LNCAP (cell line): Measurements from ENCODE around the gene SYT6.

Experiments
- TF ChIP-seq, protein P1 (sequence below): fragments of 450-650 bp; IDR thresholded peaks from 2 replicates; pipeline ENCODE4 v1.5.1; 2017; ENCODE audit warnings: mild to moderate bottlenecking

The SYT6 gene

DNA sequence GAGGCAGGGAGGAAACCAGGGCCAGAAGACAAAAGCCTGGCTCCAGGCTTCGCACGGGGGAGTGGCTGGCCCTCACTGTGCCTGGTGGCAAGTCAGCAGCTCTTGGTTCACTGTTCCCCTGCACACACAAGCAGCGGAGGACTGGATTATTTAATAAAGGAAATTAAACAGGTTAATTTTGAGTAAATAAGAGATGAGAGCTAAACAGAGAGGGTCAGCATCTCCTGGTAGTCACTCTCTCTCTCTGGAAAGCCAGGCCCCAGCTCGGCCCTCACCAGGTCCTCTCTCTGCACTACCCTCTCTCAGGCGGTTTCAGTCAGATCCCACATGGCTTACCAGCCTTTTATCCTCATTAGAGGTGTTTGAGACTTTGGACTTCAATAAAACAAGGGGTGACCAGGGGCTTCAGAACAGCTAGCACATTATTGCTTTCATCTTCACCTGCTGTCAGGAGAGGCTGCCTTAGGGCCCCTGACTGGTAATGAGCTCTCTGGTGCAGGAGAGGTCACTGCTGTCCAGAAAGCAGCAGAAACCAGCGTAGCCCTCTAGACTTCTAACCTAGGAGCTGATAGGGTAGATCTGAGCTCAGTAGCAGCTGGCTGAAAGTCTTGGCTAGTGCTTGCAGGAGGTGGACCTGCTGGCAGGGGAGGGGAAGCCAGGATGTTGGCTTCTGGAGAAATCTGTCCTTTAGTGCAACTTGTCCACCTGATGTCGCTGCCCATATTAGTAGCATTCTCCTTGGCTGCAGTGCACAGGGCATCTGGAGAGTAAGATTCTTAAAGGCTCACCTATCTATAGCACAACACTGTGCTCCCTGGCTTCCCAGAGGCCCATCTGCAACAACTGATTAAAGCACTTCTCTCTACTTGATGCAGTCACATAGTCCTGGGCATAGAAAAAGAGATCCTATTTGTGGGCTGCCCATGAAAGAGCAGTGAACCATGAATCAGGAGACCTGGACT, 45.9 kb downstream of the SYT6 start:
- TF ChIP-seq, protein P1, sequence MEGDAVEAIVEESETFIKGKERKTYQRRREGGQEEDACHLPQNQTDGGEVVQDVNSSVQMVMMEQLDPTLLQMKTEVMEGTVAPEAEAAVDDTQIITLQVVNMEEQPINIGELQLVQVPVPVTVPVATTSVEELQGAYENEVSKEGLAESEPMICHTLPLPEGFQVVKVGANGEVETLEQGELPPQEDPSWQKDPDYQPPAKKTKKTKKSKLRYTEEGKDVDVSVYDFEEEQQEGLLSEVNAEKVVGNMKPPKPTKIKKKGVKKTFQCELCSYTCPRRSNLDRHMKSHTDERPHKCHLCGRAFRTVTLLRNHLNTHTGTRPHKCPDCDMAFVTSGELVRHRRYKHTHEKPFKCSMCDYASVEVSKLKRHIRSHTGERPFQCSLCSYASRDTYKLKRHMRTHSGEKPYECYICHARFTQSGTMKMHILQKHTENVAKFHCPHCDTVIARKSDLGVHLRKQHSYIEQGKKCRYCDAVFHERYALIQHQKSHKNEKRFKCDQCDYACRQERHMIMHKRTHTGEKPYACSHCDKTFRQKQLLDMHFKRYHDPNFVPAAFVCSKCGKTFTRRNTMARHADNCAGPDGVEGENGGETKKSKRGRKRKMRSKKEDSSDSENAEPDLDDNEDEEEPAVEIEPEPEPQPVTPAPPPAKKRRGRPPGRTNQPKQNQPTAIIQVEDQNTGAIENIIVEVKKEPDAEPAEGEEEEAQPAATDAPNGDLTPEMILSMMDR: no peak

DNA sequence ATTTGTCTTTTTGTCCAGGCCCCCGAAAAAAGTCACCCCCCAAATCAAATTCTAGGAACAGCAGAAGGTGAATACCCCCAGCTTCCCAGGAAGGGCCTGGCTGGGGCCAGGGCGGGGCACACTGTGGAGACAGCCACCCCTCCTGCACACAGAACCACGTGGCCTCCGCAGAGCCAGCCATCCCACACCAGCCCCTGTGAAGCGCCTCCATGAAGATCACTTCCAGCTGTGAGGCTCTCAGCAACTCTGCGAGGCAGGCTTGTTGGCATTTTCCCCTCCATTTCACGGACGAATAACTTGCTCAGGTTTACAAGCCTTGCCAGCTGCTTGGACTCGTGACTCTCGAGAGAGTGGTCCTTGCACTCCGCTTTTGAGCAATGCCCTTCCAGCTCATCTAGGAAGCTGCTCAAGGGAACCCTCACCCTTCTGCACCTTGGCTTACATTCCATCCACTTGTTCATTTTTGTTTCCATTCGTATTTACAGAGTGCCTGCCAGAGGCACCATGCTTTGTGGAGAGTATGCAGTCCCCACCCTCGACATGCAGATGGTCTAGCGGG, 48.2 kb downstream of the SYT6 start:
- TF ChIP-seq, protein P1: no peak

DNA sequence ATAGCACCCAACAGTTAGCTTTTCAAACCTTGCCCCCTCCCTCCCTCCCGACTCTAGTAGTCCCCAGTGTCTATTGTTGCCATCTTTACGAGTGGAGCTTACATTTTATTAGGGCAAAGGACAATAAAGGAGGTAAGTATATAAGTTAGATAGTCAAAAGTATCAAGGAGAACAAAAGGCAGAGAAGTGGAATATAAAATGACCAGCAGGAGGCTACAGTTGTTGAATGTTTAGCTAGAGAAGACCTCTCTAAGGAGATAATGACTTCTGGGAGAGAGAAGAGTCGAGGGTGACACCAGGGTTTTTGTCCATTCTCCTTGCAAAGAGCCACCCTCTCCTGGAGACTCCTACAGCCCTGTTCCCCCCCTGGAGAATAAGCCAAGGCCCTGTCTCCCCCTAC, 48.7 kb downstream of the SYT6 start:
- TF ChIP-seq, protein P1: no peak

DNA sequence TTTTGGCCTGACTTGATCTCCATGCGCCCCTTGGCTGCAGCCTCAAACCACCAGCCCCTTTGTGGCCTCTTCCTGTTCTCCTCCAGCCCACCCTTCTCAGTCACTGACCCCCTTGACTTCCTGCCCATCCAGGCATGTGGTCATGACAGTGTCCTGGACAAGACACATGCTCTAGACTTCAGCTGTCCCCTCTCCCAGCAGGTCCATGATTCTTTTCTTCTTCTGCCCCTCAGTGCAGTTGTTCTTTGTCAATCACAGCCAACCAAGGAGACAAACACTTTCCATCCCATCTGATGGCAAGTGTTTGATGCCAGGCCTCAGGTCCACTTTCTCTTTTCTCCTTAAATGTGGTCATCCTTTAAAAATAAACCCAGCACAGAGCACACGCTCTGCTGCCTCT, 49.7 kb downstream of the SYT6 start:
- TF ChIP-seq, protein P1: no peak

DNA sequence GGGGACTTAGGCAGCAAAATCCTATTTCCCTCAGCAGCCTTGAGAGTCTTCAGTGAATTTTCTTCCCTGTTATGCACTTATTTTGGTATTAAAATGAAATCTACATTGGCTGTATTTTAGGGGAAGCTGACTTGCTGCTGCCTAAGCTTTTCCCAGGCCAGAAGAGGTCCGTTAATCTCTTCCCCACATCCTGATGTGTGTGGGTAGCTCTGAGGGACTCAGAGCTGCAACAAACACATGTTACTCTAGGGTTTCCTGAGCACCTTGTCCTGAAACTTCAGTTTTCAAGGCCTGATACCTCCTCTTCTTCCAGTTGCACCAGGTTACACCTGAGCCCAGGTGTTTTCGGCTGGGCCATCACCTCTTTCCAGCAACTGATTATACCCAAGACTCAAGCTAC, 51.5 kb downstream of the SYT6 start:
- TF ChIP-seq, protein P1: no peak

DNA sequence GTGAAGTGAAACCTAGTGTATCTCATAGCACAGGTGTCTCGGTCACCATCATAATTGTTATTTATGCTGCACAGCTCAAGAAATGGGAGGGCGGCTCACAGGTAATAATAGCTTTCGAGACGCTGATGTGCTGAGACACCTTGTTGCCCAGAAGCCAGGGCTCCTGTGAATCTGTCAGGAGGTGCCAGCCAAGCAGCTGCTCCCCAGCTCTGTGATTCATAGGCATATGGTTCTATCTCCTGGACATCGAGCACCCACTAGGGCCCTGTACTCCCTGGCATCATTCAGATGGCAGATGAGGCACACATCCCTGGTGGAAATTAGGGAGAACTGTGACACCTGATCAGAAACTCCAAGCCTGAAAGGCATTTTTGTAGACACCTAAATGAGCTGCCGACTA, 53.5 kb downstream of the SYT6 start:
- TF ChIP-seq, protein P1: no peak

DNA sequence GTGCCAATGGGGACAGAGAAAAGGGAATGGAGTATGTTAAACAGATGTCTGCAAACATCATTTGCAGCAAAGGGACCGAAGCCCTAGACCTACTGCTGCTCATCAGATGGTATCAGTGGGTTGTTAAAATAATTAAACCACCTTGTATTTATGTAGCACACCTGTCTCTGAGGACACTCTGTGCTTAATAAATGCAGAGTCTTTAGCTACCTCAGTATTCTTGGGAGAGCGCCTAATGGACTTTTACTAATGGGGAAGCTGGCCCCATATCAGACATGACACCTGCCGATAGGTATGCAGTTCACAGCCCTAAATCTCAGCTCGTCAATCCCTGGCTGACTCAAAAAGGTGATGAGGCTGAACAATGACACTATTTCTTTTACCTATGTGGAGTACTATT, 54.4 kb downstream of the SYT6 start:
- TF ChIP-seq, protein P1: no peak
